Activated CD4-positive, alpha-beta T cell treated with anti-CD3 and anti-CD28 coated beads, Interleukin-2, amount 50 U/mL, for 4 hours (primary cell): ENCODE measurements around the gene HAPLN2.
A peak's percentile ranks its signal among the peaks of the same experiment; 100 is the strongest.

ENCODE experiments used
- DNase-seq, 2 experiments: peaks; one replicate each; pipeline ENCODE4 v3.0.0-alpha.2; 2020

The HAPLN2 gene

GRCh38 chr1:156646738-156647211 lies 27.6 kb downstream of the HAPLN2 start:
- DNase-seq: no peak

- DNase-seq: no peak
Measured at GRCh38 chr1:156647351-156647750, 28.1 kb downstream of the HAPLN2 start.

- DNase-seq: no peak
Measured at GRCh38 chr1:156648496-156648895, 29.3 kb downstream of the HAPLN2 start.

- DNase-seq: no peak
Measured at GRCh38 chr1:156648951-156649350, 29.7 kb downstream of the HAPLN2 start.

- no peak for DNase-seq
Measured at GRCh38 chr1:156652131-156652991, 33.1 kb downstream of the HAPLN2 start.

- DNase-seq: no peak
Measured at GRCh38 chr1:156652992-156653355, 33.8 kb downstream of the HAPLN2 start.

- DNase-seq: no peak
Measured at GRCh38 chr1:156654700-156655099, 35.5 kb downstream of the HAPLN2 start.

- DNase-seq: no peak
Measured at GRCh38 chr1:156655151-156655903, 36.1 kb downstream of the HAPLN2 start.

GRCh38 chr1:156655904-156656516 lies 36.8 kb downstream of the HAPLN2 start:
- DNase-seq: no peak

GRCh38 chr1:156656806-156657740 lies 37.9 kb downstream of the HAPLN2 start:
- peak; percentile 67 to 70 for DNase-seq

GRCh38 chr1:156657741-156658319 lies 38.6 kb downstream of the HAPLN2 start:
- DNase-seq: no peak

GRCh38 chr1:156658496-156658895 lies 39.3 kb downstream of the HAPLN2 start:
- DNase-seq: no peak

GRCh38 chr1:156658945-156659574 lies 39.8 kb downstream of the HAPLN2 start:
- DNase-seq: no peak

- DNase-seq: no peak
Measured at GRCh38 chr1:156659661-156659987, 40.4 kb downstream of the HAPLN2 start.

GRCh38 chr1:156659988-156660751 lies 41.0 kb downstream of the HAPLN2 start:
- DNase-seq: peak; percentile 83 to 87

GRCh38 chr1:156660752-156661112 lies 41.5 kb downstream of the HAPLN2 start:
- DNase-seq: no peak

- no peak for DNase-seq
Measured at GRCh38 chr1:156662005-156662799, 43.0 kb downstream of the HAPLN2 start.

GRCh38 chr1:156662800-156663055 lies 43.5 kb downstream of the HAPLN2 start:
- no peak for DNase-seq

GRCh38 chr1:156663178-156663577 lies 44.0 kb downstream of the HAPLN2 start:
- DNase-seq: no peak

- no peak for DNase-seq
Measured at GRCh38 chr1:156664046-156664766, 45.0 kb downstream of the HAPLN2 start.
